Measurements from ENCODE around the gene KCTD14.

KCTD14 gene

DNA sequence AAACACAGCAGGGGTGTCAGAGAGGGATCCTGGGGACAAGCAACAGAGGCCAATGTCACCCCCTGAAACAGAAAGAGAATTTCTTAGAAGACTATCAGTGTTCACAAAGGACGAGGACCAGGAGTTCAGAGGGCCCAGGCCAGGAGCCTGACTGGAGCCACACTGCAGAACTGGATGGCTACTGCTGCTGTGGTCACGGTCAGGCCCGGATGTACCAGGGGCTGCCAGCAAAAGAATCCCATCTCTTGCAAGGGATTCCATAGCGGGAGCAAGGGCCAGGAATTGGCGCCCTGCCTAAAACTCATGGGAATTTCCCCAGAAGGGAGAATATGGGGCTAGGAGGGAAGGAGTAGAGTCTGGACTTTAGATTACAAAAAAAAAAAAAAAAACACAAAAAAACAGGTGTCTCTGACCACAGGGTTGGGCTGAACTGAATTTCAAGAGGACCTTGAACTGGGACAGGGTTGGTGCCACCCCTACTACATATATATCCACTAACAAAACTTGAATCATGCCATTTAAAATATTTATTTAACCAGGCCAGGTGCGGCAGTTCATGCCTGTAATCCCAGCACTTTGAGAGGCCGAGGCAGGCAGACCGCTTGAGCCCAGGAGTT, 15.7 kb upstream of the KCTD14 start:
- TF ChIP-seq, protein P1, sequence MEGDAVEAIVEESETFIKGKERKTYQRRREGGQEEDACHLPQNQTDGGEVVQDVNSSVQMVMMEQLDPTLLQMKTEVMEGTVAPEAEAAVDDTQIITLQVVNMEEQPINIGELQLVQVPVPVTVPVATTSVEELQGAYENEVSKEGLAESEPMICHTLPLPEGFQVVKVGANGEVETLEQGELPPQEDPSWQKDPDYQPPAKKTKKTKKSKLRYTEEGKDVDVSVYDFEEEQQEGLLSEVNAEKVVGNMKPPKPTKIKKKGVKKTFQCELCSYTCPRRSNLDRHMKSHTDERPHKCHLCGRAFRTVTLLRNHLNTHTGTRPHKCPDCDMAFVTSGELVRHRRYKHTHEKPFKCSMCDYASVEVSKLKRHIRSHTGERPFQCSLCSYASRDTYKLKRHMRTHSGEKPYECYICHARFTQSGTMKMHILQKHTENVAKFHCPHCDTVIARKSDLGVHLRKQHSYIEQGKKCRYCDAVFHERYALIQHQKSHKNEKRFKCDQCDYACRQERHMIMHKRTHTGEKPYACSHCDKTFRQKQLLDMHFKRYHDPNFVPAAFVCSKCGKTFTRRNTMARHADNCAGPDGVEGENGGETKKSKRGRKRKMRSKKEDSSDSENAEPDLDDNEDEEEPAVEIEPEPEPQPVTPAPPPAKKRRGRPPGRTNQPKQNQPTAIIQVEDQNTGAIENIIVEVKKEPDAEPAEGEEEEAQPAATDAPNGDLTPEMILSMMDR (IDR thresholded peaks at IDR 0.05) = no peak
- TF ChIP-seq ZFX (IDR thresholded peaks at IDR 0.05; ENCODE audit: borderline replicate concordance) = no peak
- H3K27ac ChIP-seq = no peak overlapping the region

DNA sequence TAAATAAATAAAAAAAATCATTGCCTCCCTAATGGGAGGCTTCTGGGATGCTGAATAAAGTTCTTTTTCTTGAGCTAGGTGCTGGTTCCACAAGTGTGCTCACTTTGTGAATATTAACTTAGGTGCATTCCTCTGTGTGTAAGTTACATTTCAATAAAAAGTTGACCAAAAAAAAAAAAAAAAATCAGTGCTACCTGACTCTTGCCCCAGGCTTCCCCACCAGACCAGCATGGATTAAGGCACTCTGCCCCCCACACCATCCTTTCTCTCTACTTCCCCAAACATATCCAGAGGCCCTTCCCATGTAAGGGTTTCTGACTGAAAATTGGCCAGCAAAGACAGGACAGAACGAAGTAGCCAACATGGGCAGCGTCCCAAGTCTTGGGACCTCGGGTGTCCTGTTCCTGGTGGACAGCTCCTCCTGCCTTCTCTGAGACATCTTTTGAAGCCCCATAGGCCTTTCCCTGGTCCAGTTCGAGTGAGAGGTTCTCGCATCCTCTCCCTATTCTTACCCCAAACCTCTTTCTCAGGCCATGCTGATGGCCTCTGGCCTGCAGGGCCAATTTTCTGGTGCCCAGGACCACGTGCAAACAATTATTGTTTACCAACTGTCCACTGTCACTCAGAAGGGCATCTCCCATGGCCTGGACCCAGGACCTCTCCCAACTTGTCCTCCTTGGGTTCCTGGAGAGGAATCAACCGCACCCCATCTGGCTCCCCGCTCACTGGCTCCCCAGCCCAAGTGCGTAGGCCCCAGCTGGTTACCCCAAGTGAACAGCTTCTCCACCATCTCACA, 14.9 kb upstream of the KCTD14 start:
- TF ChIP-seq, protein P1 (IDR thresholded peaks at IDR 0.05) = no peak
- TF ChIP-seq ZFX (IDR thresholded peaks at IDR 0.05; ENCODE audit: borderline replicate concordance) = no peak

DNA sequence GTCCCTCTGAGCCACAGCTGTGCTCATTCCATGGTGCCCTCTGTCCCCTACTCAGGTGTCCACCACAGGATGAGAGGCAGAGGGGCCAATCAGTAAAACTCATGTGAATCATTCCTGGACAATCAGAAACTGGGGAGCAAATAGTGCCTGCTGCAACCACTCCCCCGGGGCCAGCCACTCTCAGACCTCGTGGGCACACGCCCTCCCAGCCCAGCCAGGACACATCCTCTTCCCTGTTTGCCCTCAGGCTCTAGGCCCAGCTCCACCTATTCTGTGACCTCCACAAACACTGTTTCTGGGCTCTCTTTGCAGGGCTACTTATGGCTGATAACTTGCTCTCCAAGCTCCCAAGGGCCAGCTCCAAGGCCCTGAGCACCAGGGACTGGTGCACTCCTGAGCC, 14.0 kb upstream of the KCTD14 start:
- no peak overlapping the region for H3K27ac ChIP-seq
- TF ChIP-seq ZFX (IDR thresholded peaks at IDR 0.05; ENCODE audit: borderline replicate concordance) = no peak
- TF ChIP-seq, protein P1 (IDR thresholded peaks at IDR 0.05) = no peak

More for the DNA sequence above, 14.9 kb upstream of the KCTD14 start:
- H3K27ac ChIP-seq = no peak overlapping the region

DNA sequence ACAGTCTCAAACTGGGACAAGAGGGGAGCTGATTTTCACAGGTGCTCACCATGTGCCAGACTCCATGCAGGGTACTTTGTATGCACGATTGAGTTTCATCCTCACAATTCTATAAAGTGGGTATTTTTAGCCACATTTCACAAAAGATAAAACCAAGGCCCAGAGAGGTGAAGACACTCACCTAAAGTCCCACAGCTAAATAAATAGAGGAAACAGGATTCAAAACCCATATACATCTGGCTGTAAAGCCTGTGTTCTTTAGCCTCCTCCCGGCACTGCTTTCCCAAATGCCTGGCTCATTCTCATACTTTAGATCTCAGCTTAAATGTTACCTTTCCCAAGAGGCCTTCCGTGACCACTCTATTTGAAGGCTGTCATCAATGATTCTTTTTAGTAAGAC, 13.2 kb upstream of the KCTD14 start:
- TF ChIP-seq, protein P1 (IDR thresholded peaks at IDR 0.05) = no peak
- H3K27ac ChIP-seq = no peak overlapping the region

DNA sequence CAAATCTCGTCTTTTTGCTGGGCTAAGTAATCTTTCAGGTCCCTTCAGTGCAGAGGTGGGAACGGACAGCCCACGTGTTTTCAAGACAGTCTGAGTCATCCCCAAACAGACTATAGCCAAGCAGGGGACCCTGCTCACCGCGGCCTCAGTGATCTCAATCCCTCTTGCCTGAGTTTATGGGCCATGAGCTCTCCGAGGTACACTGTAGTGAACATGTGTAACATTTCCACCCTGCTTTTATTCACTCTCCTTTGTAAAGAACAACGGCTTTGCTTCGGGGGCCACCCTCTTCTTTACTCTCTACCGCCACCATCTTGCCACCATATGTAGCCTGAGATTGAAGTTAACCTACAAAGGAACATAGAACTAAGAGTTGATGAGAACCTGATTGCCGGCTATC, 11.5 kb upstream of the KCTD14 start:
- no peak overlapping the region for H3K27ac ChIP-seq
- TF ChIP-seq, protein P1 (IDR thresholded peaks at IDR 0.05) = no peak
- TF ChIP-seq ZFX (IDR thresholded peaks at IDR 0.05; ENCODE audit: borderline replicate concordance) = no peak

DNA sequence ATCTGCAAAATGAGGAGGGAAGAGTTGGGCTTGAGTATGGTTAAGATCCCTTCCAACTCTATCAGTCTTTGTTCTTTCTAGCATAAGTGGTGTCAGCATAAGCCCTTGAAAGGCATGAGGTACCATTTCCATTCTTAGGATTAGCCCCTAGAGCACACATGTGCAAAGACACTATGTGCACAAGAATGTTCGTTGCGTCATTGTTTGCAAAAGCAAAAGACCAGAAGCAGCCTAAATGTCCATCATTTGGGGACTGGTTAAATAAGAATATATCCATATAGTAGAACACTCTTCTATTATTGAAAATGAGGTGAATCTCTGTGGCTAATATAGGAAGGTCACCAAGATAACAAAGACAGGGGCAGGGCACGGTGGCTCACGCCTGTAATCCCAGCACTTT, 10.0 kb upstream of the KCTD14 start:
- TF ChIP-seq, protein P1 (IDR thresholded peaks at IDR 0.05) = no peak
- no peak for TF ChIP-seq ZFX (IDR thresholded peaks at IDR 0.05; ENCODE audit: borderline replicate concordance)

DNA sequence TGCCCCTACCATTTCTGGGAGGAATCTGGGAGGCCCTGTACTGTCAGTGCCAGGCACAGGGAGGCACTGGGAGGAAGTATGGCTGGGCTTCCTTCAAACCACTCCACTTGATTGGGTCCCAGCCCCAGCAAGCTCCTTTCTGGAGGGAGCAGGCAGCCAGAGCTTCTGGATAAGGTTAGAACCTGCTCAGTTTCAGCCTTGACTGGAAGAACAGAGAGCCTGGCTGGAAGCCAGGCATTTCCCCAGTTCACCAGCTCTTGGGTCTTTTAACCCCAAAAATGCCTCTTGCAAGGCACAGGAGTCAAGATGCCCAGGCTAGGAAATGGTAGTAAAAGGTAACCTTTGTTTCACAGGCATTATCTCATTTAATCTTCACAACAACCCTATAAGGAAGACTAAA, 9.0 kb upstream of the KCTD14 start:
- H3K27ac ChIP-seq = no peak overlapping the region
- TF ChIP-seq ZFX (IDR thresholded peaks at IDR 0.05; ENCODE audit: borderline replicate concordance) = no peak
- TF ChIP-seq, protein P1 (IDR thresholded peaks at IDR 0.05) = no peak

More for the DNA sequence above, 10.0 kb upstream of the KCTD14 start:
- H3K27ac ChIP-seq = no peak overlapping the region

Data from 22Rv1 (cell line).